IPS-NIHi7 (cell line): ENCODE data around the gene DLG3.
"Not testable (repeated sequence)": the region's sequence is repeated elsewhere in the genome, so short reads cannot be mapped to it uniquely, and the experiment has no call there.

Source experiments
- DNase-seq: peaks from one replicate; pipeline ENCODE4 v3.0.0; 2012; ENCODE audit warnings: mixed read lengths; ENCODE audit errors: extremely low spot score

Gene DLG3

DNA sequence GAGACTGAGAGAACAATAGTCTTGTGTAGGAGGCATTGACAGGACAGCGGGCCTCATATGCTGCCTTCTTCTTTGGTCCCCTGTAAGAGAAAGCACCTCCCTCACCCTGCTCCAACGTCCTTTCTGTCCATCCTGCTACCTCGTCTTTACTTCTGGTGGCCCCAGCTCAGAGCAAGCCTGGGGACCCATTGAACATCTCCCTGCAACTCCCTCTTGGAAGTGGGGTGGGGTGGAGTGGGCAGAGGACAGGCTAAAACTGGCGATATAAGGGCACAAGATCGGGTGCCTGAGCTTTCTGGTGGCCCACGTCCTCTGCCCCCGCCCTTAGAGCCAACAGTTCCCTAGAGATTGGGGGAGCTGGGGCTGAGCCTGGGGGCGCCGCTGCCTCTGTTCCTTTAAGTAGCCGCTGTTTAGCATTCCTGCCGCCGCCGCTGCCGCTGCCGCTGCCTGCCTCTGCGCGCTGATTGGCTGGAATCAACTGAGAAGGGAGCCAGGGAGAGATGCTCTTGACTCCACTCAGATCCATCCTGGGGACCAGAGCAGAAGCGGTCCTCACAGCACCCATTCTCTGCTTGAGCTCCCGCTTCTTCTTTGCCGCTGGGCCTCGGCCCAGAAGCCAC, at the start of gene DLG3:
Gene DLG3 (plus strand): TSS at position 510 of the 620 bp plus-strand sequence. CDS start 367 bp downstream, outside the sequence.
- no peak for DNase-seq

DNA sequence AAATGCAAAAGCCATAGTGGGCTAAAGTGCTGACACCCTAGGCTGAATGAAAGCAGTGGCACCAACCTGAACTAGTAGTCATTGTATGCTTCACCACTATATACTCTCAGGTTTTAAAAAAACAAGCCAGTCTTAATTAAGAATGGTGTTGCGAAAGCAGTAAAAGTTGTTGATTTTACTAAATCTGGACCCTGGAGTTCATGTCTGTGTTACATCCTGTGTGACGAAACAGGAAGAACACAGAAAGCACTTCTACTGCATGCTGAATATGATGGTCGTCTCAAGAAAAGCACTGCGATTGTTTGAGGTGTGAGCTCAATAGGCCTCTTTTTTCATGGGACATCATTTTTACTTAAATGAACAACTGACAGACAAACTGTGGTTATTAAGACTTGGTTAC, 45.7 kb upstream of the DLG3 start:
- DNase-seq = no peak

DNA sequence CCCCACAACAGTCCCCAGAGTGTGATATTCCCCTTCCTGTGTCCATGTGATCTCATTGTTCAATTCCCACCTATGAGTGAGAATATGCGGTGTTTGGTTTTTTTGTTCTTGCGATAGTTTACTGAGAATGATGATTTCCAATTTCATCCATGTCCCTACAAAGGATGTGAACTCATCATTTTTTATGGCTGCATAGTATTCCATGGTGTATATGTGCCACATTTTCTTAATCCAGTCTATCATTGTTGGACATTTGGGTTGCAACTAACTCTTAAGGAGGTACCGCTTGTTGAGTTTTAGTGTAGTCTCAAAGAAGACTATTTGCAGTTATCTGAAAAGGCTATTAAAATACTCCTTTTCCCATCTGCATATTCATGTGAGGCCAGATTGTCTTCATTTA, 44.5 kb upstream of the DLG3 start:
- DNase-seq = not testable (repeated sequence)

GRCh38 chrX:70402721-70403120, 41.9 kb upstream of the DLG3 start:
- DNase-seq = no peak

DNA sequence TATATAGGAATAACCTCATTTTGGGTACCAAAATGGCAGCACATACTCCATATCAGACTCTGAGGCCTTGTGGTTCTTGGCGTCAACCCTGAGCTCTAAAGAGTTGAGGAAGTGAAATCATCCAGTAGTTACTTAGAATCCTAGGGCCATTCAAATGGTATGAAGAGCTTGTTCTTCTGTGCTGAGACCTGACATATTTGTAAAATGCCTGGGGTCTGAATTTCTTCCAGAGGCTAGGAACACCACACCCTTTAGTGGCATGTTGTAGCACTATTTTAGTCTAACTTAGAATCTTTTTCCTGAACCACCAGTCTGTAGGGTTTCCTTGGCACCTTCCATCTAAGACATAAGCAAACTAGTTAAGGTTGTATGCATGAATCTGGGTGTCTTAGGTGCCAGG, 39.6 kb upstream of the DLG3 start:
- no peak for DNase-seq

GRCh38 chrX:70410921-70411320, 33.7 kb upstream of the DLG3 start:
- no peak for DNase-seq

DNA sequence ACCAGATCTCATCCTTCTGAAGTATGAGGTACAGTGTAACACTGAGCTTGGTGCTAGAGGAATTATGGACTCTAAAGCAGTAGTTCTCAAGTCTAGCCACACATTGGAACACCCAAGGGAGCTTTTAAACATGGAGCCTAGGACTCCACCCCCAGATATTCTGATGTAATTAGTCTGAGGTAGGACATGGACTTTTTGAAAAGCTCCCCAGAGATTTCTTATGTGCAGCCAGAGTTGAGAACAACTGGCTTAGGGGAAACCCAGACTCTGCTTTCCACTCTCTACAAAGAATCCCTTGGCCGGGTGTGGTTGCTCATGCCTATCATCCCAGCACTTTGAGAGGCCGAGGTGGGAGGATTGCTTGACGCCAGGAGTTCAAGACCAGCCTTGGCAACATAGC, 33.2 kb upstream of the DLG3 start:
- no peak for DNase-seq

GRCh38 chrX:70421618-70422017, 23.0 kb upstream of the DLG3 start:
- peak; percentile 49 for DNase-seq

GRCh38 chrX:70422851-70423341, 21.7 kb upstream of the DLG3 start, which contains the start of gene GDPD2:
TSS of gene GDPD2 (plus strand) at chrX:70423314. CDS start at chrX:70424985, 1,671 bp downstream.
- DNase-seq = peak; percentile 57

DNA sequence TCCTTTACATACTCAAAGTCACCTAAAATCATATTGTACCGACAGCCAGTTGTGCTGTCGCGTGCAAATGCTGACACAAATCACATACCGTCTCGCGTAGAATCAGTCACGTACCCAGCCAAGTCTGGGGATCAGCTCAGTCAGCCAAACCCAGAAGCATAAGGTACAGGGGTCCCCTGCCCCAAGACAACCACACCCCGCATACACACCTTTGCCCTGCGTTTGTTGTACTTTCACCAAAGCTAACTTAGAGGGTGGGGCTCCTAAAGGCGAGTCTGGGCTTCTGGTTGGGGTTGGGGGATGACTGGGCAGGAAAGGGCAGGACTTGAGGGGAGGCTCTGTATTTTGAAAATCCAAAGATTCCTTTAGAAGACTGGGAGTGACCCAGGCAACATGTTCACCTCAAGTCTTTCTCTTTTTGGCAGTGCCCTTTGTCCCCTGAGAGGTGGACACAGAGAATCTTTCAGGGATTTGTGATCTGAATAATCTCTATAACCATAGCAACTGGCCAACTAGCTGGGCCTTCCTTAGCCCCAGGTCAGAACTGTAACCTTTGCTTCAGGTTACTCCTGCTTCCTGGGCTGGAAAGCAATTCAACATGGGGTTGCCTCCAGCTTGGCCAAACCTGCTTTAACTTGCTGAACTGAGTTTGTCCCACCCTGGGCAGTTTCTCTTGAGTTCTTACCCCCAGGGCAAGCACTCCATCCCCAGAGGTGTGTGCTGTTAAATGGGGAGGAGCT, 20.5 kb upstream of the DLG3 start:
- DNase-seq = no peak

GRCh38 chrX:70424801-70425200, 19.8 kb upstream of the DLG3 start:
- no peak for DNase-seq

DNA sequence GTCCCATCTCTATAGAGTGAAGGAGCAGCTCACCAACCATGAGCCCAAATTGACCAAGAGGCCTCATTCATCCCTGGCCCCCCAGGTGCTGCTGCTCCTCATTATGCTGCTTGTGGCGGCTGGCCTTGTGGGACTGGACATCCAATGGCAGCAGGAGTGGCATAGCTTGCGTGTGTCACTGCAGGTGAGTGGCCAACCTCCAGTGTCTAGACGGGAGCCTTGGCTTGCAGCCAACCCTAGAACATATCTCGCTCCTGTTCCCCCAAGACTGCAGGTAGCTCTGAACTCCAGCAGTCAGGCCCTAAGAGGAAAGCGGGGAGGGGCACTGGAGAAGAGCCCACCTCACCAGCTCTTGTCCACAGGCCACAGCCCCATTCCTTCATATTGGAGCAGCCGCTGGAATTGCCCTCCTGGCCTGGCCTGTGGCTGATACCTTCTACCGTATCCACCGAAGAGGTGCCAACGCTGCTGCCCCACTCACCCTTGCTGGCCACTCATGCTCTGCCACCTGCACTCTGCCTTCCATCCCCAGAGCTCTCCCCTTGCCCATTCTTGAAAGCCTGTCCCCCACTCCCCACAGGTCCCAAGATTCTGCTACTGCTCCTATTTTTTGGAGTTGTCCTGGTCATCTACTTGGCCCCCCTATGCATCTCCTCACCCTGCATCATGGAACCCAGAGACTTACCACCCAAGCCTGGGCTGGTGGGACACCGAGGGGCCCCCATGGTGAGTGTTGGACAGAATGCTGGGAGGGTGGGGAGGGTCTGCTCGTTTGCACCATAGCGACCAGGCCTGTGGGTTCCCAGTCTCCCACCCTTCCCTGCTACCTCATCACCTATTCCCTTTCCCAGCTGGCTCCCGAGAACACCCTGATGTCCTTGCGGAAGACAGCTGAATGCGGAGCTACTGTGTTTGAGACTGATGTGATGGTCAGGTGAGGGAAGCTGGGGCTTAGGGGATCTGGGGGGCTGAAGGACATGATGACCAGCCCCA, 18.1 kb upstream of the DLG3 start:
- no peak for DNase-seq

- DNase-seq = no peak
Observed at GRCh38 chrX:70427365-70427764, 17.3 kb upstream of the DLG3 start.

DNA sequence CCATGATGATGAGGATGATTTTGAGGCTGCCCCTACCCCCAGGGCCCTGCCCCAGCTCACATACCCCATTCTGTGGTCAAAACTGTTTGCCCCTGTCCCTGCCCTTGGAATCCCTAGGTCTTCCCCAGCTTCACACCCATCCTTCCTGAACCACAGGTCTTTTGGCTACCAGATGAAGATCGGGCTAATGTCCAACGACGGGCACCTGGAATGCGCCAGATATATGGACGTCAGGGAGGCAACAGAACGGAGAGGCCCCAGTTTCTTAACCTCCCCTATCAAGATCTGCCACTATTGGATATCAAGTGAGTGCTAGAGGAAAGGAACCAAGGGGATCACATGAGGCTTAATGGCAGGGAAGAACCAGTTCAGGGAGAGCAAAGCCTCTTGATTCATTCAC, 14.9 kb upstream of the DLG3 start:
- no peak for DNase-seq

DNA sequence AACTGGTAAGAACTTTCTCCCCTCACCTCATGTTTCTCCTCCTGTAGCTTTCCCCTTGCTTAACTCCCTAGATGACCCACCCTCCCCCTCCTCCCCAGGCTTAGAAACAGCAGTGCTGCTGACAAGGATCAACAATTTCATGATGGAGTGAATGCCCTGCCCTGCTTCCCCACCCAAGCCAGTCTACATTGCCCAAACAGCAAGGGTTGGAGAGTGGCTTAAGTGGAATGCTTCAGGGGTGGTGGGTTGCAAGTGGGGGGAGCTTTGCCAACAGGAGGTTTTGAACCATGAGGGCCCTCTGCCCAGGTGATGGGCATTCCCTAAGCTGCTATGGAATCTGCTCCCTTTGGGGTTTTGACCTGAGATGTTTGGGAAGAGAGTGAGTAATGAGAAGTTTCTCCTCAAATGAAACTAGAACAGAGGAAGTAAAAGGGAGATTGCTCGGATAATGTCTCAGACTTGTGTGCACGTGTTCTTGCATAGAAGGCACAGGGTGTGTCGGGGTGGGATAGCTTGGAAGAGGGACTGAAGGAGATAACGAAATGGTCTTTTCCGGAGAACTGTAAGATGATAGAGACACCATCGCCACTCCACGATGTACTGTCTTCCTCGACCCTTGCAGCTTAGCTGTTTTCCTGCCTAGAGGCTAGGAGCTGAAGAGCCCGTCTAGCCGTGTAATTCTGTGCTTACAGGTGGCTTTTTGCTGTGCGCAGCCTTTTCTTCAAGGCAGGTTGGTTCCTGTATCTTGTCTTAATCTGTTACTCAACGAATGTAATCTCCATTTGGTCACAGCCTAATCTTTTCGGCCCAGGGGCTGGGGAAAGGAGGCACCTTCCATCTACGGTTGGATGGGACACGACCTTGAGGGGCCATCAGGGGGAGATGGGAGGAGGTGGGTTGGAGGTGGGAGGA, 11.4 kb upstream of the DLG3 start:
- no peak for DNase-seq

DNA sequence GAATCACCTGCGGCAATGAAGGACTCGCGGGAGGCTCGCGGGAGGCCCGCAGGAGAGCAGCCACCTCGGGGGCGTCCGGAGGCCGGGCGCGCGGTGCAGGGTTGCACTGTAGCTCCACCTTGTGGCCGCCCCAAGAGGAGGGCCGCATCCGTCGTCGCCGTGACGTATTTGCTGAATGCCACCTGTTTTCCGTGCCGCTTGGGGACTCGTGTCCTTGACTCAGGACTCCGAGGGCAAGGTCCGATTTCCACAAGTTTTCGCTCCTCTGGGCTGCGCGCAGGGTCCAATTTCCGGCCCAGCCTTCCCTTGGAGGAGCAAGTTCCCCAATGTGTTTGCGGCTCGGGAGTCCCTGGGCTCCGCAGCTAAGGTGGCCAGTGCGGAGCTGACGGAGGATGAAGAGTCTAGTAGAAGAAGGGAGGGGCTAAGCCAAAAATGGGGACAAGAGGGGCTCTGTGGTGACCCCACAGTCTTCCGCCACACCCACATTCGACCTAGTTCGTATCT, 10.7 kb upstream of the DLG3 start:
- DNase-seq = peak; percentile 70

GRCh38 chrX:70434352-70434866, 10.2 kb upstream of the DLG3 start:
- DNase-seq = peak; percentile 82

DNA sequence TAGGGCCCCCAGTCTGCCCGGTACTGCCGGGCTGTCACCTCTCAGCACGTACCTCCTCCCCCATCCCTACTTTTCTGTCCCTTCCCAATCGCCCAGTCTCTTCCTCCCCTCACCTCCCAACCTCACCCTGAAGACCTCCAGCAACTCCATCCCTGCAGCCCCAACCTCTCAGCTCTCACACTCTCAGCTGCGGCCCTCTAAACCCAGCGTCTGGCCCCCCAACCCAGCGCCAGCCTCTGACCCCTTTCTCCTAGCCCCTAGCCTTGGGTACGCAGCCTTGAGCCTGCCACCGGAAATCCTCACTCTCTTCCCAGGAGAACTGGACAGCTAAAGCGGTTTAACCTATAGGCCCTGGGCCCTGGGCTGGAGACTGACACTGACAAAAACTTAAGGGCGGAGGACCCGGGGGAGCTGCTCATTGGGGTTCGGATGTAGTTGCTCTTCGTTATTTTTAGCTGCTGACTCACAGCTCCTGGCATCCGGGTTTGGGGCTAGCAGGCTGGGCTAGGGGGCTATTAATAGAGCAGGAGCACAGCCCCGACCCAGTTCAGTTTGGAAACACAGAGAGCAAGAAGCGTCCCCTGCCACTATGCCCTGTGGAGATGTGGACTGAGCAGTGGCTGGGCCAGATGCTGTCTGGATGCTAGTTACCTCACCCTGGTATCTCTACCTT, 9.6 kb upstream of the DLG3 start:
- no peak for DNase-seq

GRCh38 chrX:70436343-70436742, 8.3 kb upstream of the DLG3 start:
- peak; percentile 55 for DNase-seq

GRCh38 chrX:70437011-70437410, 7.6 kb upstream of the DLG3 start:
- DNase-seq = no peak
